Breast epithelium (tissue), 3 donors: Measurements from ENCODE around the gene ZNF318.
"Not testable (repeated sequence)": the region's sequence is repeated elsewhere in the genome, so short reads cannot be mapped to it uniquely, and the experiment has no call there.

Source experiments
- CTCF ChIP-seq, 3 donors: fragments of 450-650 bp; IDR thresholded peaks; one replicate each; pipeline ENCODE4 v1.5.1; 2016 to 2017; ENCODE audit warnings: antibody characterized with exemption in 3 of 3, mild to moderate bottlenecking in 3 of 3, moderate library complexity in 3 of 3
- POLR2AphosphoS5 ChIP-seq, 3 donors: sonication (generic); formaldehyde crosslinking; IDR thresholded peaks; one replicate each; pipeline ENCODE4 v1.6.1; 2017; ENCODE audit warnings: antibody characterized with exemption in 3 of 3

GRCh38 chr6:43415275-43415674 lies 45.8 kb upstream of the ZNF318 start:
- TF ChIP-seq POLR2AphosphoS5, CTCF (IDR thresholded peaks at IDR 0.05): not testable (repeated sequence)
